Fibroblast of the aortic adventitia (primary cell): ENCODE results near the gene ENOPH1. TPM values are rescaled to one million over a fixed set of nuclear protein-coding genes. Genes with fewer than 3 reads are reported as not detected.
"Not testable (repeated sequence)": the region's sequence is repeated elsewhere in the genome, so short reads cannot be mapped to it uniquely, and the experiment has no call there.

Source experiments
- DNase-seq: peaks from one replicate; pipeline ENCODE4 v3.0.0-alpha.2; 2010; ENCODE audit warnings: low read depth
- H3K4me3 ChIP-seq: 2 replicates; pipeline ENCODE4 v1.5.1; 2011; ENCODE audit warnings: low read depth, mild to moderate bottlenecking, control low read depth, low read length, moderate library complexity
- total RNA-seq: library from RNA; depleted of rRNA; stranded (reverse); fragments of >200 nt; gene quantifications from 2 replicates; pipeline ENCODE4 v1.2.3, GENCODE V29; 2012; ENCODE audit warnings: low replicate concordance
- TF ChIP-seq, protein P1 (sequence below): IDR thresholded peaks from 2 replicates; pipeline ENCODE4 v1.5.1; 2011; ENCODE audit warnings: mild to moderate bottlenecking, low read length, control low read depth, inconsistent platforms; ENCODE audit not compliant: insufficient read depth

The ENOPH1 gene
- 38.7 and 42.2 TPM in 2 replicates for total RNA-seq

DNA sequence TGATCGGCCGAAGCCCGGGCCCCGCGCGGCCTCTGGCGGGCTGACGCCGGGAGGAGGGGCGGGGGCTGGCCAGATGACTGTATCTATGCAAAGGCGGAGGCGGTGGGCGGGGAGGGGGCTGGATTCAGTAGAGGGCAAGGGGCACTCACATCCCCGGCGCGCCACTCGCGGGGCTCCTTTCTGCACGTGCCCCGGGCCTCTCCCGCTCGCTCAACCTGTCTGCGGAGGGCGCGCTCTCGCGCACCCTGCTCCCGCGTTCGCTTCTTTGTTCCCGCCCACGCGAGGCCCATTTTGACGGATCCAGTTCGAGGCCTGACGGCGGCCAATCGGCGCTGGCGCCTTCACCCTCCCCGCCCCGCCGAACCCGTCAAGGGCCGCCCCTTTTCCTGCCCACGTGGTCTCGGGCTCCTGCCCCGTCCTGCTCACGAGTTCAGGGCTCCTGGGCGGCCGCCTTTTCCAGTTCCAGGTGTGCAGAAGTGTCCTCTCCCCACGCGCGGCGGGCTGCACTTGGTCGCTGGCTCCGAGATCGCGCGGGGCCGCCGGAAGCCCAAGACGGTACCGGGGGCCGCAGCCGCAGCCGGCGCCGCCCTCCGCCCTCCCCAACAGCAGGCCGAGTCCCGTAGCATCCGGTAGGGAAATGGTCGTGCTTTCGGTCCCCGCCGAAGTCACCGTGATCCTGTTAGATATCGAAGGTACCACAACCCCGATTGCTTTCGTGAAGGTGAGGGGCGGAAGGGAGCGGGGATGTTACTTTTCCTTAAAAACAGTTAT, at the start of gene ENOPH1, which contains the start of gene HNRNPDL:
TSS of gene ENOPH1 (plus strand) at position 398 of the 771 bp plus-strand sequence. CDS start at position 638, 240 bp downstream.
TSS of gene HNRNPDL (minus strand) at position 270 of the 771 bp plus-strand sequence. CDS start 772 bp downstream, outside the sequence.
- TF ChIP-seq, protein P1, sequence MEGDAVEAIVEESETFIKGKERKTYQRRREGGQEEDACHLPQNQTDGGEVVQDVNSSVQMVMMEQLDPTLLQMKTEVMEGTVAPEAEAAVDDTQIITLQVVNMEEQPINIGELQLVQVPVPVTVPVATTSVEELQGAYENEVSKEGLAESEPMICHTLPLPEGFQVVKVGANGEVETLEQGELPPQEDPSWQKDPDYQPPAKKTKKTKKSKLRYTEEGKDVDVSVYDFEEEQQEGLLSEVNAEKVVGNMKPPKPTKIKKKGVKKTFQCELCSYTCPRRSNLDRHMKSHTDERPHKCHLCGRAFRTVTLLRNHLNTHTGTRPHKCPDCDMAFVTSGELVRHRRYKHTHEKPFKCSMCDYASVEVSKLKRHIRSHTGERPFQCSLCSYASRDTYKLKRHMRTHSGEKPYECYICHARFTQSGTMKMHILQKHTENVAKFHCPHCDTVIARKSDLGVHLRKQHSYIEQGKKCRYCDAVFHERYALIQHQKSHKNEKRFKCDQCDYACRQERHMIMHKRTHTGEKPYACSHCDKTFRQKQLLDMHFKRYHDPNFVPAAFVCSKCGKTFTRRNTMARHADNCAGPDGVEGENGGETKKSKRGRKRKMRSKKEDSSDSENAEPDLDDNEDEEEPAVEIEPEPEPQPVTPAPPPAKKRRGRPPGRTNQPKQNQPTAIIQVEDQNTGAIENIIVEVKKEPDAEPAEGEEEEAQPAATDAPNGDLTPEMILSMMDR, result no peak
- peak; percentile 91 for DNase-seq
- H3K4me3 ChIP-seq, result peak within 1 kb of the TSS; percentile 94

DNA sequence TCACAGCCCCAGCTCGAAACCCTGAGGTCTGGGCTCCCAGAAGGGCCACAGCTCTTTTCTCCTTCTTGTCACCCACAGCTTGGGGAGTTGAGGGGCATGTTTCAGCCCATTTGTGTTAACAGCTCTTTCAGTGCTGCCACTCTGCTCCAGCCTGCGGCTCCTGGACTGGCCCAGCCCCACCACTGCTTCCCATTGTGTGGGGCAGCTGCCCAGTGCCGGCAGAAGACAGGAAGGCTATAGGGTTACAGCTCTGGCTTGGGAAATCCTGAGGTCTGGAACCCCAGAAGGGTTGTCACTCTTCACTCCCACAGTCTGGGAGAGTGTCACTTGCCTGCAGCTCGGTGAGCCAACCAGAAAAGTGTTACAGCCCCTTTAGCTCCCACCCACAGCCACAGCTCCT, 49.6 kb upstream of the ENOPH1 start:
- DNase-seq, result no peak

DNA sequence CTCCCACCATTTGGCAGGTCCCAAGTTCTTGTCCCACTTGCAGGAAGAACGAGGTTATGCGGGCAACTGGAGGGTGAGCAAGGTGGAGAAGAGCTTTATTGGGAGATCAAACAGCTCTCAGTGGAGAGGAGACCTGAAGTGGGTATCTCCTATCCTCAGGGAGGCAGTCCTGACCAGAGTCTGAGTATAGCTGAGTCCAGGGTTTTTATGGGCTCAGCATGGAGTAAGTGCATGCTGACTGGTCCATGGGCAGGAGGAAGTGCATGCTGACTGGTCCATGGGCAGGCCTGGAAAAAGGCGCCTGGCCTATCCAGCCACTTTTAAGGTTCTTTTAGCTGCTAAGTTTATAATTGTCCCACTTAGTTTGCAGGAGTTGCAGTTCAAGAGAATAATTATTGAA, 49.2 kb upstream of the ENOPH1 start:
- no peak for DNase-seq
- TF ChIP-seq, protein P1, result no peak
- H3K4me3 ChIP-seq, result no peak overlapping the region

More for the DNA sequence above, 49.6 kb upstream of the ENOPH1 start:
- H3K4me3 ChIP-seq, result no peak overlapping the region
- TF ChIP-seq, protein P1, result no peak

DNA sequence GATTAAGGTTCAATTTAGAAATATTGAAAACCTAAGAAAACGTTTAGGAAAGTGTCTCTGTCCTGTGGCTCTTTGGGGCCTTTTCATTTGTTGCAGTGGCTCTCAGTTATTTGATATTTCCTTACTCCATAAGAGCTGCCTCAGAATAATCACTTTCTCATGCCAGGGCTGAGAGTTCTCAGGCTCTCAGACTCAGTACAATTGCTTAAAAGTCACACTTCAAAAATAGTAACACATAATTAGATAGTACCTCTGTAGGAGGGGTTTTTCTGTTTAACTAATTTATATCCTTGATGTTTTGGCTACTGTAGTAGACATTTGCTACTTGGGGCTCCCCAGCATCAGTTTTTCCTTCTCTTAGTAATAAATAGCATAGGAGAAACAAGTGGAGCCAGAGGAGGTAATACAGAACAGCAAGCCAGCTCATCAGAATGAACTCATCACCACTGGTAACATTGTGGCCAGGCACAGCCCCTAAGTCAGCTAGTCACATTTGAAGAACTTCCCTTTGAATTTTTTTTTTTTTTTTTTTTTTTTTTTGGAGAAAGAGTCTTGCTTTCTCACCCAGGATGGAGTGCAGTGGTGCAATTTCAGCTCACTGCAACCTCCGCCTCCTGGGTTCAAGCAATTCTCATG, 48.6 kb upstream of the ENOPH1 start:
- no peak for DNase-seq
- H3K4me3 ChIP-seq, result no peak overlapping the region
- TF ChIP-seq, protein P1, result no peak

DNA sequence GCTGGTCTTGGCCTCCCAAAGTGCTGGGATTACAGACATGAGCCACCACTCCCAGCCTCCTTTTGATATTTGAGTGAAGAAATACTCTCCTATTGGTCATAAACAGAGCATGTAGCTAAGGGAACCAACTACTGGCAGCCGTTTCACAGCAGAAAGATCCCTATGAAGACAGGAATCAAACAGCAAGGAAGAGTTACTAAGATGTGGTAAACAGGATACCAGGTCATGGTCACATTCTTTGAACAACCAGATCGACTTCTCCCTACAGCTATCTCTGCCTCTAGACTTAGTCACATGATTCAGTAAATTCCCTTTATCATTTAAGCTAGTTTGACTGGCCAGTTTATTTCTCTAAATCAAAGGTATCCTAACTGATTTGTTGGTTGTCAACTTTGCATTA, 47.6 kb upstream of the ENOPH1 start:
- no peak for DNase-seq
- TF ChIP-seq, protein P1, result no peak
- H3K4me3 ChIP-seq, result no peak overlapping the region

DNA sequence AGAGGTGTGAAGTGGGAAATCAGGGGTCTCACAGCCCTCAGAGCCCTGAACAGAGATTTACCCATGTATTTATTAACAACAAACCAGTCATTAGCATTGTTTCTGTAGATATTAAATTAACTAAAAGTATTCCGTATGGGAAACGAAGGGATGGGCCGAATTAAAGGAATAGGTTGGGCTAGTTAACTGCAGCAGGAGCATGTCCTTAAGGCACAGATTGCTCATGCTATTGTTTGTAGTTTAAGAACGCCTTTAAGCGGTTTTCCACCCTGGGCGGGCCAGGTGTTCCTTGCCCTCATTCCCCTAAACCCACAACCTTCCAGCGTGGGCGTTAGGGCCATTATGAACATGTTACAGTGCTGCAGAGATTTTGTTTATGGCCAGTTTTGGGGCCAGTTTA, 44.1 kb upstream of the ENOPH1 start:
- DNase-seq, H3K4me3 ChIP-seq: not testable (repeated sequence)

DNA sequence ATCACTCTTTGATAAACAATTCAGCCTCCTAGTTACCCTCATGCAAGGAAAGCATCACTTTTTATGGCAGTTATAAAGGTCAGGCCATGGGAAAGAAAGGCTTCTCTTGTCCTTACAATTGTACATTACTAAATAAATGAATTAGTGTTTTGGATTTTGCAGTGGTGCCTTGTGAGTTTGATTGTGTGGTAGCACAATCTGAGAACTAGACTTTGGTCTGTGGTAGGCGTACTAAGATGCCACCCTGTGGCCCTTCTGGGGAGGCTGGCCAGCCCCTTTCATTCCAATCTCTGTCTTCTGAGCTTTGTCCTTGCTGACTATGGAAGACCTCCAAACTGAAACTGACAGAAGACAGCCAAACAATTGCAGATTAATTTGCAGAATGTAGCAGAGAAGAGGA, 42.0 kb upstream of the ENOPH1 start:
- no peak overlapping the region for H3K4me3 ChIP-seq
- TF ChIP-seq, protein P1, result no peak
- DNase-seq, result no peak

DNA sequence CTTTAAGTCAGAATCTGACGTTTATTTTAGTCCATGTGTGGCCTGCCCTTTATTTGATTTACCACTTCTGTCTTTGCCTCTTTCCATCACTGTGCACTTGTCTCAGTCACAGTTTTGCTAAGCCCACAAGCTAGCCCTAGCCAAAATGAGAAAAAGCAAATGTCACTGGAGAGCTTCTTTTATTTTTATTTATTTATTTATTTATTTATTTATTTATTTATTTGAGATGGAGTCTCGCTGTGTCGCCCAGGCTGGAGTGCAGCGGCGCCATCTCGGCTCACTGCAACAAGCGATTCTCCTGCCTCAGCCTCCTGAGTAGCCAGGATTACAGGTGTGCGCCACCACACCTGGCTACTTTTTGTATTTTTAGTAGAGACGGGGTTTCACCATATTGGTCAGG, 40.3 kb upstream of the ENOPH1 start:
- not testable (repeated sequence) for H3K4me3 ChIP-seq, DNase-seq
